SKM-1 (cell line): Measurements from ENCODE around the gene KCND3.

Source experiments
- DNase-seq: peaks from one replicate; lab custom pipeline; 2025; ENCODE audit not compliant: unreplicated experiment; lab: John Stamatoyannopoulos, UW

The KCND3 gene

DNA sequence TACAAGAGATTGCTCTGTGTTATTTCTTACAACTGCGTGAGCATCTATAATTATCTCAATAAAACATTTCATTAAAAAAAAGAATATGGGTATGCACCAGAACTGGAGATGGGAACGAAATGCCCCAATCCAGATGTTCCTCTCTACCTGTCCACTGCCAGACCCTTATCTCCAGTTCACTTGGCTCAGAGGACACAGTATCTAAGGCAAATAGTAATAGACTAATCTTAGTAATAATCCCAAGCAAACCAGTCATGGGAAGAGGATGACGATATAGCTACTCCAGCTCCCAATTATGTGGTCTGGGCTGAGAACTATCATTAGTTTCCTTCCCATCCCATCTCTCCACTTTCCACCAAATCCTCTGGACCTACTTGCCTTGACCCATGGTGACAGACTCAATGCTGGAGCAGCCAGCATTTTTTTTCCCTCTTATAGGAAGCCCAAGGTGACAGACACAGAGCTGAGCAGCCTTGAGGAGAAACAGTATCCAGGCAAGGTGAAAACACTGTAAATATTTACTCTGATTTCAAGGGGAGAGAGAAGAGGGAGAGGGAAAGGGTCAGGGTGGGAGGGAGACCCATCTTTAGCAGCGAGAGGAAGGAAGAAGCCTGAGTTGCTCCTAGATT is 205.1 kb downstream of the KCND3 start:
- no peak for DNase-seq

DNA sequence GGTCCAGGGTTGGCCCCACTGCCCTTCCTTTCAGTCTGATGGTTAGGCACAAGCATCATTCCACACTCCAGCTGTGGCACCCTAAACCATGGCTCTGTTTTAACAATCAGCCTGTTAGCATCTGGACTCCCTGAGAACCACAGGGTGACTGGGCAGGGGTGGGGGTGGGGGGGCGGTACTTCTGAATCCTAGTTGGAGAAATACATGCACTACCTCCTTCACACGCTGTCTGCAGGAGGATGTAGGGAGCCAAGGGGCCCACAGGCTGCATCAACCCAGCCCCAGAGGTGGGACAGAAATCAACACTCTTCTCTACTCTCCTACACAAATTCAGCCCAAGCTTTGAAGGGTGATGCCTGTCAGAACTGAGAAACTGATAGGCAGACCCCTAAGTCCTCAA is 209.9 kb downstream of the KCND3 start:
- DNase-seq, result no peak

DNA sequence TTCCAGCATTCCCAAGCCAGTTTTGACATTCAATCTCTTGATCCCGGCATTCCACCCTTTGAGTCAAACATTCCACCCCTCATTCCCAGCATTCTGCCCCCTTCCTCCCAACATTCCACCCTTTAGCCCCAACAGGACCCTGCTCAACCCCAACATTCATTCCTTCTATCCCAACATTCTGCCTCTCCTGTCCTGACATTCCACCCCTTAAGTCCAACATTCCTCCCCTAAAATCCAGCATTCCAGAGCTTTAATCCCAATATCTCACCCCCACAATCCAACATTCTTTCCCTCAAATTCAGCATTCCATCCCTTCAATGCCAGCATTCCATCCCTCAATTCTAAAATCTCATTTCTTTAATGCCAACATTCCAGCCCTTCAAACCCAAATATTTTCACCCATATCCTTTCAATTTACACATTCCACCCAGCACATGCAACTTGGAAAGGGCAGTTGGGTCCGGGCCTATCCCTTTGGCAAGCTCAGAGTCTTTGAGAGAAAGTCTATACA is 210.9 kb downstream of the KCND3 start:
- DNase-seq, result no peak

DNA sequence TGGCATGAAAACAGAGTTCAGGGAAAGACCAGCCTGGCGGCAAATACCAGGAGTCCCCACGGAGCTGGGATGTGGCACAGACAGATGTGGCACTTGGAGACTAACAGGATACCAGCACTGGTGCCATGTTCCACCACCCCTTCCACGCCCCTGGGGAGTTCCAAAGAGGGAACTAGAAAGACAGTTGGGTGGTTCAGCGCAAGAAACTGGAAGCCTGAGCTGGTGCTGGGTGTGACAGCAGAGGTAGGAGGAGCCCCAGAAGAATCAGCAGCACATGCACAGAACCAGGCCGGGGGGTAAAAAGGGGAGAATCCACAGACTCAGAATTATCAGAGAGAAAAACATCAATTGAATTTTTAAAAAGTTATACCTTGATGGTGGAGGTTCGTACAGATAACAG is 211.4 kb downstream of the KCND3 start:
- no peak for DNase-seq

DNA sequence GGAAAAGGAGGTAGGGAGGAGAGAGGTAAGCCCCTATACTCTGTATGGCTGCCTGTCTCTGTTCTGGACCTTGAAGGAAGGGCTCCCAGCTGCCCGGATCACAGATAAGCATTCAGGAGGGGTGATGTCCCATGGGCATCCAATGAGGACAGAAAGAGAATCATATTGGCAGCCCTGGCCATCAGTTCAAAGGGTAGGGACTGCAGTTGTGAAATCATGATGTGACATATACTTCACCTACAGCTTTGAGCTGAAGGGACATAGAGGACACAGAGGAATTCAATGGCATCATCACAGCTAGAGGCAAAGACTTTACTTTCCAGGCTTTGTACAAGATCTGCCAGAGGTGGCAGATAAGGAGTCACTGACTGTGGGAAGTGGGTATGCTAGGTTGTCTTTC is 212.2 kb downstream of the KCND3 start:
- no peak for DNase-seq

DNA sequence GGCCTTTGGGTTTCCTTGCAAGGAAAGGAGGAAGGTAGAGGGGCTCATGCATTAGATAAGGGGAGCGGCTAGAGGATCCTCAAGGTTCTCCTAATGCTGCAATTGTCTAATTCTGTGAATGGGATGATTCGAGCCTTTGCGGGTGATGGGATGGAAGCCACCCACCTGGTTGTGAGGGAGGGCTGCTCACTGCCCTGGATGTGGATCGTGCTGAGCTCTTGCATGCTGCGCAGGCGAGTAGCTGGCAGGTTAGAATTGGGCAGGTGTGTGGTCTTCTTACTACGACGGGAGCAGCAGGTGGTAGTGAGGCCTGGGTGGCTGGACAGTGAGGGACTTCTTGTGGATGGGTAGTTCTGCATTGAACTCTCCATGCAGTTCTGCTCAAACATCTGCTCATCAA is 212.6 kb downstream of the KCND3 start:
- no peak for DNase-seq

DNA sequence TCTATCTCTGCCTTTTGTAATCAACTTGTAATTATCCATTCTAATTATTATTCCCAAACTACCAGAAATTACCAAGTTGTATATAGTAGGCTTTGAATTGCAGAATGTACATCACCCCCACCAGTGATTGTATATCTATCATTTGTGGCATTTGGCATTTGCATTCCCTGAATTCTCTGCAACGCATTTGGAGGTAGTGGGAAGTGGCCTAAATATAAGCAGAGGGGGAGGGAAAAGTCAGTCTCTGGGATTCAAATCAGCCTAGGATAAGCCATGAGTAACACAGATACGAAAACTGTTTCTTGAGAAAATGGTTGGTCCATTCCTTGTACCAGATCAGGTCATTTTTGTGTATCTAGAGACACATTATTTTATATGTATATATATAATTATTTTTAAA is 213.1 kb downstream of the KCND3 start:
- DNase-seq, result no peak

DNA sequence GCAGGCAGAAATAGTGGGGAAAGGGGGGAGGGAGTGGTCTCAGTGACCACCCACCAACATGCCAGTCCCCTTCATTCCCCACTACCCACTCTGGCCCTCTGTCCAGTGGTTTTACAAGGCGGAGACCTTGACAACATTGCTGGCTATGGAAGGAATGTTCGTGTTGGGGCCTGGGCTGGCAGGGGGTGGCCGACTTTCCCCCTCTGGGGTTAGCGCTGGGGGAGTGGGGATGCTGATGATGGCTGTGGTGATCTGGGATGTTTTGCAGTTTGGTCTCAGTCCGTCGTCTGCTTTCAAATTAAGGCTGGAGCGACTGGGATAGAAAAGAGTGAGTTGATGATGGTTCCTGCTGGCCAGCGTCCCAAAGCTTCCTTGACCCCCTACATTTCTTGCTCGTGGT is 213.5 kb downstream of the KCND3 start:
- no peak for DNase-seq

DNA sequence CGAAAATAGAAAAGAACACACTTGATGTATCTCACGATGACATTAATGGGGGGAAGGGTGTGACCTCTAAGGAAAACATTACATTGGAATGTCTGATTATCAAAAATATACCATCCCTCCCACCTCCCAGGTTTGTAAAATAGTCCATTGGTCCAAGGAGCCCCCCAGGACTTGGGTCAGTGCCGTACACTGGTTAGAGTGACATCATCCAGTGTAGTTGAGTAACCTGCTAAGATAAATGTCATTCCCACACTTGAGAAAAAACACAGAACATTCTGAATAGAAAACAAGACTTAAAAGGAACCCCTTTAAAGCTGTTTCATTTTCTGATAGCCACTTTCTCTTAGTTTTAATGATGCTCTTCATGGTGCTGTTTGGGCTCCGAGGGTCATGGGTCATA is 218.6 kb downstream of the KCND3 start:
- DNase-seq, result no peak

DNA sequence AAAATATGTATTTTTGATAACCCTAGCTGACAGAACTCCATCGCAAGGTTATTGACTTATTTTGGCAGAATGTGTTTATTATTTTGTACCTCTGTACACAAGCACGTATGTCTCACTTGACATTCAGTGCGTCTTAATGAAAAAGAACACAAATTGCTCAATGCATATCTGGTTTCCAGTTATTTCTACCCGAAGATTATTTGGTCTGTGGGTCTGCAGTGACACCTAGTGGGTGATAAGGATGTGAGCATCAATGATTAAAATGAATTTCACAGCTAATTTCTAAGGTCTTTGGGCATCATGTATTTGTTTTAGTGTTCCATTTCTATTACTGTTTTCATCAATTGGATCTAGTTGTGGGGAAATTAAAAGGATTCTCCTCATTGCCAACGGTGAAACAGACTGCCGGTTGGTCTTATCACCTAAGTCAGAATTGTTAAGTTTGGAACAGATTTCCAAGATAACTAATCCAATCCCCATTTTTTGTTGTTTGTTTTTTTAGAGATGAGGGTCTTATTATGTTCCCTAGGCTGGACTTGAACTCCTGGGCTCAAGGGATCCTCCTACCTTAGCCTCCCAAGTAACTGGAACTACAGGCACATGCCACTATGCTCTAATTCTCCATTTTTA is 219.8 kb downstream of the KCND3 start:
- peak; percentile 35 for DNase-seq

DNA sequence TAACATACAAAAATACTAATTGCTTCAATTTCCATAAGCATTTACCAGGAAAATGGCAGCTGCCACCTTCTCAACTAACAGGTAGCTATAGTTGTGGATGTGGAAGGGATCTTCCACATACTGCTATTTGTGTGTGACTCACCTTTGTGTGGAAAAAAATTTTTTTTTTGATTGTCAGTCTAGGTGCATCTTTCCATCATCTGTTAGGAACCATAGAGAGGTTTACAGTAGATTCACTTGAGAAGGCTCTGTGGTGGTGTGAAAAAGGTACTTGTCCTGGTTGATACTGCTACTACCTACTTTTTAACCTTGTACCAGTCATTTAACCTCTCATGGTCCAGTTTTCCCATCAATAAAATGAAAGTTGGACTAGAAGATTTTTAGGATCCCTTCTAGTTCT is 220.8 kb downstream of the KCND3 start:
- DNase-seq, result no peak

DNA sequence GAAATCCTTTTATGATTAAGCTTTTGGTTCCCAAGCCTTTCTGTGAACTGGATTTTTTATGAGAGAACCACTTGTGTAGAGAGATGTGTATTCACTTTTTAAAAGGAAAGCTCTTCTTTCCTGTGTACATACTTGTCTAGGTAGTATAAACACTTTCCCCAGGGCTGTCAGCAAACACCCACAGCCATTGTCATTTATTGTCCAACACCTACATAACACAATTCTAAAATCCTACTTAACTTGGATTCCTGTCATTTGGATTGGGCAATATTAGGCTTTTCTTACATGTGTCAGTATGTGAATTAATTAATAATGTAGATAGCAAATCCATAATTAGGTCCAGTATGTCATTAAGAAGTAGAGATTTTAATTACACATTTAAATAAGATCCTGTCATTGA is 221.4 kb downstream of the KCND3 start:
- DNase-seq, result no peak

DNA sequence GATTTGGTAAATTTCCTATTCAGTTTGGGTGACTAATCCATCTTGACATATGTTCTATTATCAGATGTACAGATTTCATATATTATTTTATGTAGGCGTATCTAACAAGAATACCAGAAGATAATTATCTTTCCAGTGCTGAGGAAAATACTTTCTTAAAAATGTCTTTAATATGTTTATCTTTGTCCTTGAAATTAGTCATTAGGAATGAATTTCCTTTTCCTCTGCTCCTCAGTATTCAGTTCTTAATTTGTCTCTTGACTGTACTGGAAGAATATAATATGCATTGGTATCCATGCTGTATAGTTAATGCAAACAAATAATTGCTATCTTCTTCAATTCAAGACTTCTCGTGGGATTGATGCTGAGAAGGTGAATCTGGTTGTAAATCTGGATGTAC is 227.1 kb downstream of the KCND3 start:
- DNase-seq, result no peak

DNA sequence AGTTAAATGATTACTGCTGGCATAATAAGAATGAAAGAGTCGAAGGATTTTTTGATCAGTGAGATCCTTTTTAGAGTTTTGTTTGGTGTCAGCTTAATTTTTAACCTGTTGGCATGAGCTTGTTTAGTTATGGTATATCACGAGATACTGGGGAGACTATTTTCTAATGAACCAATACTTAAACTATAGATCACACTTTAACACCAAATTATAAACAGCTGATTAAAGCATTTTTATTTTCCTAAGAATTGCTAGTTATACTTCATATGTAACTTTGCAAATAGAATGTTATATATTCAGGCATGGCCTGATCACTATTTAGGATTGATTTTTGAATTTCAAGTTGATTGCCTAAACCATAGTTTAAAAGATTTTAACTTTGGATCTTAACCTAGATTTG is 227.8 kb downstream of the KCND3 start:
- DNase-seq, result no peak

DNA sequence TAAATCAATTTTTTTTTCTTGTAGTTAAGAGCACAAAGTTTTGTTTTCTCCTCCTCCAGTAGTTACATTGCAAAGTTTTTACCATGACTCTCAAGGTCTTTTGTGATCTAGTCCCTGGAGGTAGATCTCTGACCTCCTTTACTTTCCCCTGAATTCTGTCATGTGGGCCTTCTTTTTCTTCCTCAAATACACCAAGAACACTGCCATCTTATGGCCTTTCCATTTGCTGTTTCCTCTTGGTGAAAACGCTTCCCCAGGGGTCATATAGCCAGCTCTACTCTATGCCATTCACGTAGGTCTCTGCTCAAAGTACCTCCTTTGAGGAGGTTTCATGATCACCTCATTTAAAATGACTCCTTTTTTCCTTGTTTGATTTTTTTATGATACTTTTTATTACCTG is 231.1 kb downstream of the KCND3 start:
- no peak for DNase-seq

DNA sequence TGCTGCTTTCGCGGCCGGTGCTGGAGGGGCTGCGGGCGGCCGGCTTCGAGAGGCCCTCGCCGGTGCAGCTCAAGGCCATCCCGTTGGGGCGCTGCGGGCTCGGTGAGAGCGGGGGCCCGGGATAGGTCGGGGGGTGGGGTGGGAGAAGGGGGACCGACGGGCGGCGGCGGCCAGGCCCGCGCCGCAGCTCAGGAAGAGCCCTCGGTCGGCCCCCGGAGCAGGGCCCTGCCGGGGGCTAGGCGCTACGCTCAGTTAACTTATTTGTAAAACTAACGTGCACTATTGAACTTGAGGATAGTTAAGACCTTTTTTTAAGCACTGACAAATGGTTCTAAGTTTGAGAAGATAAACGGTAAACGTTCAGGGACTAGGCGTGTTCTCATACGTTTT is 233.3 kb downstream of the KCND3 start:
- DNase-seq, result no peak

DNA sequence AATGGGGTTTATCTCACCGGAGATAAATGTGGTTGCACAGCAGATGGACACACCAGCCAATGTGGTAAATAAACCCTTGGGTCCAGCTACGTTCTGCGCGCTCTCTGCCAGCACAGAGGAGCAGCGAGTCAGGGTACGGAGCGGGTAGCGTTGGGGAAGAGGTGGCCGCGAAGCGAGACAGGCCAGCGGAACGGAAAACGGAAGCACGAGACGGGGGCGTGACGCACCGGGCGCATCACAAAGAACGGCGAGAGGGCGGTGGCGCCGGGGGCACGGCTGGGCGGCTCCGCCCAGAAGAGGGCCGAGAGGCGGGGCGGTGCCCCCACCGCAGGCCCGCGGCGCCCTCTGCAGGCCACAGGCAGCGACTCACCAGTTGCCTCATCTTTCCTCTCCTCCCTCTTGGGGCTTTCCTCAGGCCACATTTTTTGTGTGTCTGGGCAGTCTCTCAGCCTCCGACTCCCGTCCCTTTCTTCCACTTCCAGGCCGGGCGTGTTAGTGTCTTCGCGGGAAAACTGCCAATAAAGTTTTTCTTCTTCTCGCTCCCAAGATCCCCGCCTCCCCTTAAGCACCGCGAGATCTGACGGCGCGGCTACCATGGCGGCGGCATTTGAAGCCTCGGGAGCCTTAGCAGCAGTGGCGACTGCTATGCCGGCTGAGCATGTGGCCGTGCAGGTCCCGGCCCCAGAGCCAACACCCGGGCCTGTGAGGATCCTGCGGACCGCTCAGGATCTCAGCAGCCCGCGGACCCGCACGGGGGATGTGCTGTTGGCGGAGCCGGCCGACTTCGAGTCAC is 233.9 kb downstream of the KCND3 start, which contains the start of gene DDX20:
Gene DDX20 (plus strand): TSS at position 571 of the 793 bp plus-strand sequence. CDS start 24 bp downstream, at position 595.
- peak; percentile 89 for DNase-seq

DNA sequence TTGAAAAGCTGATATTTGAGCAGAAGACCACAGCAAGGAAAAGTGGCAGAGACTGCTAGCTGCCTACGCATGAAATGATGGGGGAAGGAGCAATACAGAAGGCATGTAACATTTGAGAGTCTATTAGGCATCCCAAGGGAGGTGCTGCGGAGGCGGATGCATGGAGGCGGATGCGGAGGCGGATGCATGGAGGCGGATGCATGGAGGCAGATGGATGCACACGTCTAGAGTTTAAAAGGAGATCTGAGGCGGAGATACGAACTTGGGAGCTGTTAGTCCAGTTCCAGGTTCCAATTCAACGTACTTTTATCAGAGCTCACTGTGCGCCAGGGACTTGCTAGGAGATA is 234.5 kb downstream of the KCND3 start:
- no peak for DNase-seq

DNA sequence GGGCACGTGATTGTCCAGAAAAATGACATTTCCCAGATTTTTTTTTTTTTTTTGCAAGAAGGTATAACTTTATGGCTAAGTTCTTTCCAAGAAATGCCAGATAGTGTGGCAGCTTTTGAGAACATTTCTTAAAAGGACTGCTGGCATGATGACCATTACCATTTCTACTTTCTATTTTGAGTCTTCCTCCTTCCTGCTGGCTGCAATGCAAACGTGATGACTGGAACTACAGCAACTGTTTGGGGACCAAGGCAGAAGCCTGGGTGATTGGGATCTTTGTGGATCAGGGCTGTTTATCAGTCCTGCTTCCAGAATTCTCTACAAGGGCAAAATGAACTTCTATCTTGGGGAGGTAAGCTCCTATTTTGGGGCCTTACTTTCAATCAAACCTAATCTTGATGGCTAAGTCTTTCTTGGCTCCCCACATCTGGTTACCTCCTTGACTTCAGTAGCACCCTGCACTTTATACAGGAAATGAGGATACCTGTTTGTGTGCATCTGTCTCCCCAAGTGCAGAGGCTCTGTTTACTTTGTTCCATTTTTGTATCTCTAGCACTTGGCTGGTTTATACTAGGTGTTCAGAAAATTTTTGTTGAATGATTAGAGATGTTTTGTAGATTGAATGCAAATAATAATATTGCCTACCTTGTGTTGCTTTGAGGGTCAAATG is 237.4 kb downstream of the KCND3 start:
- DNase-seq, result no peak

DNA sequence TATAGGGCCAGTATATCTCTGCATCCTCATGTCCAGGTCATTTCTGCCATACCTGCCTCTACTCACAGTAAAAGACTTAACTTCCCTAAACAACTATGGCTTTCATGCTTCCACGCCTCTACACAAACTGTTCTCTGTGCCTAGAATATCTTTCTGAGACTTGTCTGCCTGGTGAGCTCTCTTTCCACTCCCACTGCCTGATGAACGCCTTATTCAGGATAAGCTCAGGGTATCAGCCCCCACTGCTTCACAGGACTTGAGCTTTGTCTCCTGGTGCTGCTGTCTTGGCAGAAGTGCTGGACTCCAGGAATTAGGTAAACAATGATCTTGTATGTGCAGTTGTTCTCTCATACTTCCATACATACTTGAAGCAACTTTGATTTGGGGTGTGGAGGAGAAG is 238.6 kb downstream of the KCND3 start:
- no peak for DNase-seq

DNA sequence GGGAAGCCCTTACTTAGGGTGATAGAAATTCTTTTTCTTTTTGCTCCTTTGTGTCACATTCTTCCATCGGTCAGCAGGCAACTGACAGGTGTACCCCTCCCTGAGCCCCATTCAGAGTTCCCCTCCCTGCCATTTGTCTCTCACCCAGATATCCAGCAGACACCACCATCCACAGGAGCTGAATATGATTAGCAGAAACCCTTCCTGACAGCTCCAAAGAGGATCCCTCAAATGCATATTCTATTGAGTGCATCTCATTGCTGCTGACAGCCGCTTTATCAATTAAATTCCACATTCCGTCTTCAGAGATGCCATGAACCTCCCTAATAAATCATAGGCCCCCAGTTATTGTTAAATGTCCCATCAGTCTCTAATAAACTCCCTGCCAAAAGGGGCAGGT is 239.8 kb downstream of the KCND3 start:
- no peak for DNase-seq

DNA sequence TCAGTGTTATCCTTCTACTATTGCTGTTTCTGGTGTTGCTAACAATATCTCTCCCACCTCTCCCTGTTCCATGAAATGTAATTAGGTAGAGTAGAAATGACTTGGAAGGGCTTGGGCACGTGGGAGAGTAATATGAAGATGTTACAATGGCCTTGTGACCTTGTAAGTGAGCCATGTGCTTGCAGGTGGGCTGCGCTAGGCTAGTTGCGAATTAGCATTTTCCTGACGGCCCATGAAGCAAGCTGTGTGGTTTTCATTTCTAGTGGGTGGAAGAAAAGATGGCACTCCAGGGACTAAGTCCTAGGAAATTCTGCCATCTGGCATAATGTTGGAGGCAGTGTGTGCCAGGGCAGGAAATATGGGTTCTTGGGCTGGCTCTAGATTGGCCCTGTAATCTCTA is 241.5 kb downstream of the KCND3 start:
- no peak for DNase-seq
